Endothelial cell of umbilical vein (primary cell): Measurements from ENCODE around the gene TGFBR3.

Source experiments
- CTCF ChIP-seq, 2 donors: IDR thresholded peaks; 1 replicate in 1 of 2; 2 replicates in 1 of 2; pipeline ENCODE4 v1.5.1; 2011; ENCODE audit warnings: low read length in 2 of 2, mild to moderate bottlenecking in 2 of 2, moderate library complexity in 2 of 2, control low read depth in 1 of 2, inconsistent platforms in 1 of 2, low read depth in 1 of 2; ENCODE audit not compliant: insufficient read depth in 1 of 2; ENCODE audit errors: extremely low read depth in 1 of 2
- EZH2 ChIP-seq: IDR thresholded peaks from 2 replicates; pipeline ENCODE4 v1.6.1; 2012; ENCODE audit warnings: borderline replicate concordance, low read depth, mild to moderate bottlenecking, moderate library complexity, low read length, inconsistent platforms; ENCODE audit not compliant: severe bottlenecking
- FOS ChIP-seq: IDR thresholded peaks from 2 replicates; pipeline ENCODE4 v1.6.1; 2011; ENCODE audit warnings: mild to moderate bottlenecking, low read length, moderate library complexity, borderline replicate concordance; ENCODE audit not compliant: insufficient read depth
- MYC ChIP-seq: IDR thresholded peaks from one replicate; pipeline ENCODE4 v1.6.1; 2011; ENCODE audit warnings: mild to moderate bottlenecking, low read depth, low read length
- POLR2A ChIP-seq: IDR thresholded peaks from 2 replicates; pipeline ENCODE4 v1.6.1; 2012; ENCODE audit warnings: low read depth, mild to moderate bottlenecking, control low read depth, low read length

- TF ChIP-seq CTCF (IDR thresholded peaks at IDR 0.05; ENCODE audit: extremely low read depth in 1 of 2, insufficient read depth in 1 of 2, low read depth in 1 of 2, low read length in 2 of 2) (no peak), MYC (no peak), EZH2 (no peak), POLR2A (no peak), FOS (no peak)
Measured at GRCh38 chr1:91733108-91733710, 152.7 kb downstream of the TGFBR3 start.
